TTC549 (cell line): Measurements from ENCODE around the gene JAZF1.
"Not testable (repeated sequence)": the region's sequence is repeated elsewhere in the genome, so short reads cannot be mapped to it uniquely, and the experiment has no call there.

Experiments used
- FAIRE-seq: peaks from 2 replicates; lab custom pipeline; 2012; peaks lifted over from hg19 to GRCh38; lab: Jason Lieb, UNC

Gene JAZF1

DNA sequence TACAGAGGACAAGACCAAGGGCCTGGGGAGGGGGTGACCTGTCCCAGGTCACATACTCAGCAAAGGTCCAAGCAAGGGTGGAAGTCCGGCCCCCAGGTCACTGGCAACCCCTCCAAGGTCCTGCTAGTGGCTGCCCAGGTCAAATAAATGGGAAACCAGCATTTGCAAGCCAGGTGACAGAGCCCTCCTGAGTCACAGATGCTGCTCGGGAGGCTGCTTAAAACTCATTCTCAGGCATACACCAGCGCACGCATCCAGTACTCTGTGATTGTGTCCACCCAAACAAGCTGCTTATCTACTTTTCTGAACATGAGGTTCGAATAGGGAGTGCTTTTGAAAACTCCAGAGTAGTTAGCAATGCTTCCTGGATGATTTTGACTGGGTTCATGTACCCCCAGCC is 310.0 kb downstream of the JAZF1 start:
- FAIRE-seq = no peak

DNA sequence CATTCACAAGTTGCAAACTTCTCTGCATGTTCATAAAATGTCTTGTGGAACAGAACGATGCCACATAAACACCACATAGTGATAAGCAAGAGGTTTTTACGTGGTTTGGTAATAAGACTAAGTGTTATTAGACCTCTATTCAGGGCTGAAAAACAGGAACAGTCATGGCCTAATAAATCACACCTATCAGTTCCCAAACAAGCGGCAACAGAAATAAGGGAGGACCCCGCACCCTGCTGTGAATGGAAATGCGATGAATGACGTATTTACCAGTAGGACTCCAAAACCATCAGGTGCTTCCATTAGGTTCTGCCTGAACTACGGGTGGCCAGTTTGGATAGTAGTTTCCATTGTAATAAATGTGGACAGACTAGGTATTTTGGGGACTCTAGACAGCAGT is 311.5 kb downstream of the JAZF1 start:
- no peak for FAIRE-seq

DNA sequence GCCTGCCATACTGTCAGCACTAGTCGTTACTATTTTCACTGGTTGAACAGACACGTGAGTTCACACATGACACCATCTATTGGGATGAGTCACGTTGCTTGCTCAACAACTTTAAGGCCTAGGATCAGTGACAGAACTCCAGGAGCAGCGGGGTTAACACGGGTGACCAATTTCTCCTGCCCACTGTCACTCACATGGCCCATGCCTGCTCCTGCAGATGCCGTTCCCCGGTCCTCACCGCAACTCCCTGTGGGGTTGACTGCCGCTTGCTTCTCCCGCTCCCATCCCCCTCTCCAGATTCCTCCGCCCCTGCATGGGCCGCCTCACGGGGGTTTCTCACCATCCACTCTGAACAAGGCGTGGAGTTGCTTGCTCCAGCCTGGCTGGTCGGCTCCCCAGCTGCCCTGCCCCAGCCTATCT is 312.5 kb downstream of the JAZF1 start:
- no peak for FAIRE-seq

DNA sequence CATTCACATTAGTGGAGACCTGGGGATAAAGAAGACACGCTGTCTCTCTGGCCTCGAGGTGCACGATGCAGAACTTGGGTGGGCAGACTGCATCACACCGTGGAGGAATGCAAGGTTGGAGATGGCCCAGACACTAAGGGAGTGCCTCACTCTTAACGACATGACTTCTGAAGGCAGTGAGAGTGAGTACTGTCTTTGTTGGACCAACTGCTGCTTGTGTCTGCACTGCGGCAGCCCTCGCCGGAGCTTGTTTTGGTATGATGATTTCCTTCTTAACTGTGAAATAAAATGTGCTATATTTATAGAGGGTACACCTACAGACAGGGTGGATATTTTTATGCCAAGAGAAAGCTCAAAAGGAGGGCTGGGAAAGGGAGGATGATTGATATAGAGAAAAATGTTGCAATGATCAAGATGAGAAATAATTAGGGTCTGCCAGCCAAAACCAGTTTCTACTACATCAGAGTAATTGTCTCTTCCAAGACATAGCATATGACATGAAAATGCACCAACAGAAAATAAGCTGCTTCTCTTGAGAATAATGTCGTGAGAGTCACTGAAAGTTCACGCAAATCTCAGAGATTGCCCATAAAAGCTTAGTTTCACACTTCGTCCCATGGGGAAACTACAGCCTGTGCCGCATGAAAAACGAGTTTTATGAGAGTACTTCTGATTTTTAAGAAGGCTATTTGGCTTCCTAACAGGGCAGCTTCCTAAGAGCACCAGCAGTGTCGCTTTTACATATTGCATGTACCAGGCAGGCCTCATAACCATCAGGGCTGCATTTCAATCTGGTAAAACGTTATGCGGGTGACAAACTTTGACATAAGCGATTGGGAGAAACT is 313.5 kb downstream of the JAZF1 start:
- FAIRE-seq = no peak

DNA sequence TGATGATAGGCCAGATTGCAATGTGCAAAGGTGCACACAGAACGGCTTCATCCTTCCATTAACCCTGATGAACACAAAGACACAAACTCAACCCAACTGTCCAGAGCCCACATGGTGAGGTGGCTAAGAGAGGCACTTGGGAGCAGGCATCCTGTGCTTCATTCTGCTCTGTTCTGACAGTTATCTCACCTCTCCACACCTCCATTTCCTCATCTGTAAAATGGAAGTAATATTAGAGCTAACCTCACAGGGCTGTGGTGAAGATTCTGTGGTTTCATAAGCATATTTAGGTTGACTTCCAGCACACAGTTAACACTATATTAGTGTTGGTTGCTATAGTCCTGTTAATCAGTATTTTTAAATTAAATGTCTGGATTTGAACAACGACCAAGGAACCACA is 314.3 kb downstream of the JAZF1 start:
- FAIRE-seq = no peak

DNA sequence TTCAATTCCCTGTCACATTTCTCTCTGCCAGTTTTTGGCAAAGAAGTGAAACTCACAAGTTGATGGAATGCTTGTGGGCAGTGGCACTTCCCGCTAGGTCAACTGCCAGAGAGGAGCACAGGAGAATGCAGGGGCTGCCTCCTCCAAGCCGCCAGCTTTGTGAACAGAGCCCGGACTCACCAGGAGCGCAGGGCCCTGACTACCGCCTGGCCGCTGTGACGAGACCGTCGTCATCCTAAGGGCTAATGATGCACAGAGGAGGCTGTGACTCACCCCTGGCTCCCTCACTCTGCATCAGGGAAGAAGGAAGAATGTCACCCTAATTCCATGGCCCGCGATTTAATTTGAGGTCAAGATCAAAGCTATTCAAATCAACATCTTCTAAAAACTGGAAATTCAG is 316.7 kb downstream of the JAZF1 start:
- no peak for FAIRE-seq

DNA sequence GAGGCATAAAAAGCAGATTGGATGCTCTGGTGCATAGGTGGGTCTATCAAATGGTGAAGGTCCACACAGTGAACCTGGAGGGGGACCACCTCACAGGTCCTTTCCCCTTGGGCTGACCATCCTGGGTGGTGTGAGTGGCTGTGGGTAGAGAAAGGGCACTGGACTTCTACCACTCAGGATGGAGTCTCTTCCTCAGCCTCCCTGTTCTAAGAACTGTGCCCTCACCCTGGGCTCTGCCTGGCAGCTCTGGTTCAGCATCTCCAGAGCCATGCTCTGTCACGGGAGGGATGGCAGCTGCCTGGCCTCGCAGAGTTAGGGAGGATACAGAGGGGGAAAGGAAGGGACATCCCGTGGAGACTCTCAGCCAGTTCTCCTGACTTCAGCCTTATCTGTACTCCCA is 318.8 kb downstream of the JAZF1 start:
- FAIRE-seq = no peak

DNA sequence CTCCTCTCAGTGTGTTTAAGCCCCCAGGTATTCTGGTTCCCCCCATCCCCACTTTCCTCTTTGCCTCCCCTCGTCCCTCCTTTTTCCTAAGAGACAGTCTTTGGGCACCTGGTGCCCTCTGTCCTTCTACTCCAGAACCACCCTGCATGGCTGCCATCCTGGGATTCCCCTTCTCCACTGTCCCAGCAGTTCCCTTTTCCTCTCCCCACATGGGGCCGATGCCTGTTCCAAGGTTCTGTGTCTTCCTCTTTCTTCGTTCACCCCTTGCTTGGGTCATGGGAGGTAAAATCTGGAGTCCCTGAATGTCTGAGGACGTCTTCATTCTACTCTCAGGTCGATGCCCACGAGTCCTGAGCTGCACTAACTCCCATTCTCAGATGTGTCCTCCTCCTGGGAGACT is 319.8 kb downstream of the JAZF1 start:
- no peak for FAIRE-seq

DNA sequence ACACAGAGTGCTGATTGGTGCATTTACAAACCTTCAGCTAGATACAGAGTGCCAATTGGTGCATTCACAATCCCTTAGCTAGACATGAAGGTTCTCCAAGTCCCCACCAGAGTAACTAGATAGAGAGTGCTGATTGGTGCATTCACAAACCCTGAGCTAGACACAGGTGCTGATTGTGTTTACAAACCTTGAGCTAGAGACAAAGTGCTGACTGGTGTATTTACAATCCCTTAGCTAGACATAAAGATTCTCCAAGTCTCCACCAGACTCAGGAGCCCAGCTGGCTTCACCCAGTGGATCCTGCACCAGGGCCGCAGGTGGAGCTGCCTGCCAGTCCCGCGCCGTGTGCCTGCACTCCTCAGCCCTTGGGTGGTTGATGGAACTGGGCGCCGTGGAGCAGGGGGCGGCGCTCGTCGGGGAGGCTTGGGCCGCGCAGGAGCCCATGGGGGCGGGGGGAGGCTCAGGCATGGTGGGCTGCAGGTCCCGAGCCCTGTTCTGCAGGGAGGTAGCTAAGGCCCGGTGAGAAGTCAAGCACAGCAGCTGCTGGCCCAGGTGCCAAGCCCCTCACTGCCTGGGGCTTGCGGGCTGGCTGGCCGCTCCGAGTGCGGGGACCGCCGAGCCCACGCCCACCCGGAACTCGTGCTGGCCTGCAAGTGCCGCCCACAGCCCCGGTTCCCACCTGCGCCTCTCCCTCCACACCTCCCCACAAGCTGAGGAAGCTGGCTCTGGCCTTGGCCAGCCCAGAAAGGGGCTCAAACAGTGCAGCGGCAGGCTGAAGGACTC is 323.7 kb downstream of the JAZF1 start:
- FAIRE-seq = not testable (repeated sequence)

DNA sequence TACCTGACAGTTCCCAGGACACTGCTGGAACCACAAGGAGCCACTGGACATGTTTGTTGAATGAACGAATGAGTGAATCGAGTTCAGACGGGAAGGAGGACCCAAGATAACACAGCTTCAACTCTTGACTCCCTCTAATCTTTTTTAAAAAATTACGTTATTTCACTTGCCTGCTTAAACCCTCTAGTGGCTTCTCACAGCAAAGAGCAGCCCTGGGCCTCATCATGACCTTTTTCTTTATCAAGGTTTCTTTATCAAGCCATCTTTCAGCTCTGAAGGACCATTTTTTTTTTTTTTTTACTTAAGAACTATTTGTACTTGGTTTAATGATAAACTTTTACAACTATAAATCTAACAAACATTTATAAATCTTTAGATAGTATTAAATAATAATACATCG is 330.1 kb downstream of the JAZF1 start:
- FAIRE-seq = no peak

DNA sequence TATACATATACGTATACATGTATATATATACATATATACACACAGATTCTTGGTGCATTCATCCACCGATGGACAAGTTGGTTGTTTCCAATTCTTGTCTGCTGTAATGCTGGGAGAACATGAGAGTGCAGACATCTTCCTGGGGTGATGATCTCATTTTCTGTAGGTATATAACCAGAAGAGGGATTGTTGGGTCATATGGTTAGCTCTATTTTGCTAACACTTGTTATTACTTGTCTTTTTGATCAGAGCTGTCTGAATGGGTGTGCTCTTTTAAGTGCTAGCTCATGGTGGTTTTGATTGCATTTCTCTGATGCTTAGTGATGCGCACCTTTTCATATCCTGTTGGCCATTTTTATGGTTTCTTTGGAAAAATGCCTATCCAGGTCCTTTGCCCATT is 334.2 kb downstream of the JAZF1 start:
- no peak for FAIRE-seq

DNA sequence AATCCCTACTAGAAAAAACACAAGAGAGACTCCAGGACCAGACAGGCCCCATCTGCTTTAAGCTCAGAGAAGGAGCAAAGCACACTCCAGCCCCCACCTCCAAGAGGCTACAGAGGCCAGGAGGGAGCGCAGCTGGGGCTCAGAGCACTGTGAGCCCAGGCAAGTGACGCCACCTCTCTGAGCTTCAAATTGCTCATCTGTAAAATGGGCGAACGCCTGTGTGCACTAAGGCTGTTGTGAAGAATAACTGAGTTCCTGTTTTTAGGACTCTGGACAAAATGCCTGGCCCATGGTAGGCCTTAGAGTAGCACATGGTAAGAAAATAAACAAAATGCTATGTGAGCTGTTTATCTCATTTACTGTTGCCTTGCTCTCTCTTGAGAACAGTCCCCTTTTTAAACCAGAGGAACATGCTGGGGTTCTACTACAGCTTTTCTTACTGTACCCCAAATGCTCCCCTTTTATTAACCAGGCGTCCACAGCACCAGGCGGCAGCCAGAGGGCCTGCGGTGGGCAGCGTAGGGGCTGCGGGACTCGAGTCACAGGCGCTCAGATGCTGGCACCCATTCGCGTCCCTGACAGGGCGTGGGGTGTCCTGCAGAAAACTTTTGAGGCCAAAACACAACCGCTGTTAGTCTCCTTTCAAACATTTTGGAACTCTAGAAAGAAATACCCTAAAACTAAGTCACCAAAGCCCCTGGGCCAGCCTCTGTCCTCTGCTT is 336.9 kb downstream of the JAZF1 start:
- no peak for FAIRE-seq

DNA sequence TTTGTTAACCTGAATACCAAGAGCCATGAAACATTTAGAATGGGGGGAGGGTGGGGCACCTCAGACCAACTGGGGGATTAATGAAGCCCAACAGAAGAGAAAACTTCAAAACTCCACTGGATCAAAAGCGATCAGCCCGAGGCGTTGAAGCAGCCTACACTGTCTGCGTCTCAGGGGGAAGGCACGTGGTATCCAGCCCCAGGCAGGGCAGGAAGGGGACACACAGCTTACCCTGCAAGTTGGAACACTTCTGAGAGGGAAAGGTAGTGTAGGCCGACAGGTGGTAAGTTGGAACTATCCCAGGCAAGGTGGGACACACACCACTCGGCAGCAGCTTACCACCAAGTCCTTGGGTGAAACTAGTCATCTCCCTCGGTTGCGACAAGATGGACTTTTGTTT is 337.7 kb downstream of the JAZF1 start:
- FAIRE-seq = no peak

DNA sequence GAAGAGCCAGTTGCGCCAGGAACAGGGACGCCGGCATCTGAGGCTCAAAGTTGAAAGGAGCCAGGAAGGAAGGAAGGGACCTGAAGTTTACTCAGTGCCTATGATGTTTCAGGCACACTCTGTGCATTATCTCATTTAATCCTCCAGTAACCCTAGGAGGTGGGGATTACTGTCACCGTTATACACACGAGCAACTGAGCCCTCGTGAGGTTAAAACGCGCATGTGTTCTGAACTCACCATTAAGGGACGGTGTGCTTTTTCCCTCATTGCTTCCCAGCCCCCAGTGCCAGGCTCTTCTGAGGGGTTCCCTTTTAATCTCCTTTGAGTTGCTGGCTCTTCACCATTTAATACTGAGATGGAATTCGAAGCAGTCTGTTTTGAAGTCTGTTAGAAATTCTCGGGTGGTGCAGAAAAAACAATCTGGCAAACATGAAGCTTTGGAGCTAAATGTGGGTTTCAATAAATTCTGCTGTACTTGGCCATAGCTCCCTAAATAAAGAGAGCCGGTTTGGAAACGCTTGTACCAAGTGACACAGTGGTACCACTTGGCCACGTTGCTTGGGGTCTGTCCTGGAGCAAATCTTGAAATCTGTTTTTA is 338.4 kb downstream of the JAZF1 start:
- FAIRE-seq = no peak

DNA sequence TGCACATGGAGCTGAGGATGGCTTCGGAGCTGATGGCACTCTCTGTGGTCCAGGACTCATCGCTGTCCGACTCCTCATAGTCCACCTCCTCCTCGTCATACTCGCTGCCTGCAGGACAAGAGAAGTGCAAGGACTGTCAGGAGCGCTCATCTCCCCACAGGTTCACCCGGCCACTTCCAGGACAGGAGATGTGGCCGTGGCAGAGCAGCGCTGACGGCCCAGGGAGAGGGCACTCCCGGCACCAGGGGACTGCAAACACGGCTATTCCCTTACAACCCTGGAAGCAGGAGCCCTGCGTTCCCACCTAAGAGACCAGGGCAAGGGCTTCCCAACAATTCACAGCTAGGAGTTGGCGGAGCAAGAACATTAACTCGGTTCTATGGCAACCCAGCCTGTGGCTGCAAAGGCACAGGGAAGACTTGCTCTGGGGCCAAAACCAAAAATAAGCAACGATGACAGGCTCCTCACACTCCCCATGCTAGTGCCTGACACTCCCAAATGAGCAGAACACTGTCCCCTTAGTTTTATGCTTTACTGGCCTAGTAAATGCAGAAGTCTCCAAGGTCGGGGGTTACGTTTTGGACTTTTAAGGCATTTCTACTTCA is 339.7 kb downstream of the JAZF1 start:
- no peak for FAIRE-seq

DNA sequence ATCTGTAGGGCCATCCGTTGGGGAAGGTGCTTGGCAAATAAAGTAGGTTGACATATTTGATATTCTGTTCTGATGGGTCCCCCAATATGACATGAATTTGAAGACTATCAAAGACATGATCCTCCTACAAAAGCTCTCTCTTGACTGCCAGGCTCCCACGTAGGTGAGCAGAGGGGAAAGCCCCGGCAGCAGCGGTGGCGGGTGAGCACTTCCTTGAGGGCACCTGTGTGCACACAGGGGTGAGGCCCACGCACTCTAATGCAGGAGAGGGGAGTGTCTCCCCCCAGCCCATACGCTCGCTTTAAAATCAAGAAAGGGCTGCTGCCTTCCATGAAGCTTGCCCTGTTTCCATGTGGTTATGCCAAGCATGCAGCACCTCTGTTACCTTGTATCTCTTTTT is 340.3 kb downstream of the JAZF1 start:
- FAIRE-seq = no peak

DNA sequence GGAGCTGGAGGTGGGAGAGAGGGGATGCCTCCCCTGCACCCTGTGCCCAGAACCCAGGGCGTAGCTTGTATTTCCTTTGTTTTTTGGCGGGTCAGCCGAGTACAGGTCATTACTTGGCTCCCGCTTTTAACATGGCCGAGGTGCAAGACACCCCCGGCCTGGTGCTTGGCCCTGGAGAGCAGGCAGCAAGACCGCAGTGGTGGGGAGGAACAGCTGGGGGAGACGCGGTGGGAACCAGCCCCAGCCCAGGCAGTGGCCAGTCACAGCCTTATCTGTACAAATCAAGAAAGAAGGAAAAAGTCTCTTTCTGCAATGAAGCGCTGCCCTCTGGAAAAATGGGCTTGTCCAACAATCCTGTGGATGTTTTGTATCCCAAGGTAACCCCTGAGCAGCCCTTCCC is 341.5 kb downstream of the JAZF1 start:
- no peak for FAIRE-seq

DNA sequence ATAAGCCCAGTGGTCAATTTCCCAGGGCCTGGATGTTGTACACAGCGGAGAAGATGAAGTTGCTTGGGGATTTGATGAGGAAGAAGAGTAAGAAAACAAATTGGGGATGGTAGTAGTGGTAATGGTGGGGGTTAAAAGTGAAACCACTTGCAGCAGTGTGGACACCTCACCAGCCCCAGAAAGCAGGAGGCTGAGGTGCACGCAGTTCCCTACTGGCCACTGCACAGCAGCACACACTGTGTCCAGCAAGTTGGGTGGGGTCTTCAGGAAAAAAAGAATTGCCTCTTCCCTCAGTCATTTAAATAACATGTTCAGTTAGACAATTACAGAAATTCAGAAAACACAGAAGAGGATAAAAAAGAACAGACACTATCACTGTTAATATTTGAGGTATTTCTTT is 344.1 kb downstream of the JAZF1 start:
- FAIRE-seq = no peak

DNA sequence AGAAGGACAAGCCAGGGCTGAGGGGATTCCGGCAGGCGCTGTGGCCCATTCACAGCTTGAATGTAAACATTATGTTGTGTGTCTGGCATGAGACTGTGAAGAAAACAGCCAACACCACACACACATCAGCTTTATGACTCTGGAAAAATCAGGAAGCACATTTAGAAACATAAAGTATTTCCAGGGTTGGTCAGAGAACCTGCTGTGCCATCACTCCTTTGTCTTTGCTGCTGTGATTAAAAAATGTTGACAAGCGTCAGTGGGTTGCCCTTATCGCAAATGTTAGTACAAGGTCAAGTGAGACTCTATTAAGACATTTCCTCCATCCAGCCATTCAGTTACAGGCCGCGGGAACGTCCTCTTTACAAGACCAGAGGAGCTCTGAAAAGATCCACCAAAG is 345.2 kb downstream of the JAZF1 start:
- no peak for FAIRE-seq

DNA sequence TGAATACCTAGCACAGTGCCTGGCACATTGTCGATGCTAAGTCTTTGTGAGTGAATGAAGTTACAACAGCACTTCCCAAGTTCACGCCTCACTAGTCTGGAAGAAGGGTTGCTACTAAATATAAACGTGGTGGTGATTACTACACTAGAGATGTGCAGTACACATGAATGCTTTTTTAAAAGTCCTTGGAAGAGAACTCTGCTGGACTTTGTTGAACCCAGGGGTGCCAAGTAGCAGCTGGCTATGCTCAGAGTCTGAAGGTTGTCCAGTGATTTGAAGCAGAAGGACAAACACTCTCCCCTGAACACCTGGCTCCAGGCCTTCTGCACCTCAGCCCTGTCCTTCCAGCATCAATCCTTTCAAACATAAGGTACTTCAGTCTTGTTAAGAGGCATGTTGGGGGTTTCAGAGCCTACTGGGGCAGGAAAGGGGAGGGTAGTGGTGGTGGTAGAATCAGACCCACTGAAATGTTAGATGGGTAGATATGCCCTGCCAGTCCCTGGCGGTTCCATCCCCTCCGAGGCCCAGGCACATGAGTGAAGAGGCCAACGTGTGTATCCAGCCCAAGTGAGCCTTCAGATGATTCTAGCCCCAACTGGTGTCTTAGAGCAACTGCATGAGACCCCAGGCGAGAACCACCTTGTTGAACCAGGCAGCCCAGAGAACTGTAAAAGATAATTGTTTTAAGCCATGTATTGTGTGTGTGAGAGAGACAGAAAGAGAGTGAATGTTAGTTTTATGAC is 346.2 kb downstream of the JAZF1 start:
- FAIRE-seq = no peak

DNA sequence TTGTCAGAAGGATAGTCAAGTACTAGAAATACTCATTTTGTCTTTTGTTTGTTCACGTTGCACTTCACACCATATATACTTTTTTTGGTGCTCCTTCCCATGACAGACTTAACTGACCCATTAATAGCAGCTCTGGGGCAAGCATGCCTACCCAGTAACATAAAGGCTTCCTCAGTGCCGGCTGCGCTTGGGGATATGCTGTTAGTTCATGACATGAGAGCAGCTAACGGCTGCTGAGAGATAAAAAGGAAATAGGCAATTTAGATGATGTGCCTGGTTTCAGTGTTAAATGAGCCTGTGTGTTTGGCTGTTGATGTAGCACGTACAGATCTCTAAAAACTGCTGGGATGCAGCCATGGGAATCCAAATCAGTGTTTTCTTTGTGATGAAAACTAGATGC is 354.2 kb downstream of the JAZF1 start:
- no peak for FAIRE-seq

DNA sequence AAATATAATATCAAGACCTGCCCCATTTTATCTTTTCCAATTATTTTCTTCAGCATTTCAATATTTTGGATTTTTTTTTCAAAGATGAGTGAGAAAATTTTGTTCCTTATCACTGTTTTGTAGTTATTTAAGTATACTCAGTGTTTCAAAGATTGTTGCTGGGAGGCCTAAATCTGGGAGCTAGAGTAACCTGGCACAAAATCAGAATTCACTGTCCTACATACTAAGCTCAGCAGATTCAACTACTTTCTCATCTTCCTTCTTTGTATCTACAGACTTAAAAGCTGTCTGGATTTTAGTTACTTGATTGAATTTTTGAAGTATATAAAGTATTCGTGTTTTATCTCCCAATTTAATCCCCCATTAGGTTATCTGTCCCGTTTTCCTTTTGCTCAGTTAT is 354.7 kb downstream of the JAZF1 start:
- FAIRE-seq = no peak
